Loucy (cell line): ENCODE data around the gene SRGAP1.

Experiments
- EZH2phosphoT487 ChIP-seq: fragments of 200-600 bp; IDR thresholded peaks from 2 replicates; pipeline ENCODE4 v1.6.1; 2018; ENCODE audit warnings: antibody characterized with exemption, mild to moderate bottlenecking, moderate library complexity, borderline replicate concordance
- TF ChIP-seq, protein P1 (sequence below): fragments of 200-600 bp; sonication (generic); conservative IDR thresholded peaks from 2 replicates; pipeline ENCODE4 v1.5.1; 2014; ENCODE audit warnings: mild to moderate bottlenecking, antibody characterized with exemption, low read length

- TF ChIP-seq, protein P1, sequence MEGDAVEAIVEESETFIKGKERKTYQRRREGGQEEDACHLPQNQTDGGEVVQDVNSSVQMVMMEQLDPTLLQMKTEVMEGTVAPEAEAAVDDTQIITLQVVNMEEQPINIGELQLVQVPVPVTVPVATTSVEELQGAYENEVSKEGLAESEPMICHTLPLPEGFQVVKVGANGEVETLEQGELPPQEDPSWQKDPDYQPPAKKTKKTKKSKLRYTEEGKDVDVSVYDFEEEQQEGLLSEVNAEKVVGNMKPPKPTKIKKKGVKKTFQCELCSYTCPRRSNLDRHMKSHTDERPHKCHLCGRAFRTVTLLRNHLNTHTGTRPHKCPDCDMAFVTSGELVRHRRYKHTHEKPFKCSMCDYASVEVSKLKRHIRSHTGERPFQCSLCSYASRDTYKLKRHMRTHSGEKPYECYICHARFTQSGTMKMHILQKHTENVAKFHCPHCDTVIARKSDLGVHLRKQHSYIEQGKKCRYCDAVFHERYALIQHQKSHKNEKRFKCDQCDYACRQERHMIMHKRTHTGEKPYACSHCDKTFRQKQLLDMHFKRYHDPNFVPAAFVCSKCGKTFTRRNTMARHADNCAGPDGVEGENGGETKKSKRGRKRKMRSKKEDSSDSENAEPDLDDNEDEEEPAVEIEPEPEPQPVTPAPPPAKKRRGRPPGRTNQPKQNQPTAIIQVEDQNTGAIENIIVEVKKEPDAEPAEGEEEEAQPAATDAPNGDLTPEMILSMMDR = no peak
- TF ChIP-seq EZH2phosphoT487 = no peak
These were observed 343.3 kb downstream of the SRGAP1 start for GRCh38 chr12:64187794-64188193.
